Progenitor cell of endocrine pancreas (in vitro differentiated cells): ENCODE measurements around the gene SSC4D. TPM values are rescaled to one million over a fixed set of nuclear protein-coding genes. Genes with fewer than 3 reads are reported as not detected.
A peak's percentile ranks its signal among the peaks of the same experiment; 100 is the strongest.
"Not testable (repeated sequence)": the region's sequence is repeated elsewhere in the genome, so short reads cannot be mapped to it uniquely, and the experiment has no call there.

Experiments
- DNase-seq: peaks from one replicate; pipeline ENCODE4 v3.0.0; 2021; ENCODE audit warnings: low spot score; ENCODE audit not compliant: unreplicated experiment
- H3K27ac Mint-ChIP-seq: 2 replicates; pipeline ENCODE4 v1.8.0; 2021; ENCODE audit warnings: mild to moderate bottlenecking, moderate library complexity, mixed read lengths
- H3K27me3 Mint-ChIP-seq: 2 replicates; pipeline ENCODE4 v1.8.0; 2021; ENCODE audit warnings: mixed read lengths
- H3K36me3 Mint-ChIP-seq: 2 replicates; pipeline ENCODE4 v1.8.0; 2022; ENCODE audit warnings: mixed read lengths; ENCODE audit not compliant: insufficient read depth
- H3K4me1 Mint-ChIP-seq: 2 replicates; pipeline ENCODE4 v1.8.0; 2021; ENCODE audit warnings: low read depth, mixed read lengths
- H3K4me3 Mint-ChIP-seq: 2 replicates; pipeline ENCODE4 v1.8.0; 2021; ENCODE audit warnings: low read depth, mild to moderate bottlenecking, moderate library complexity, mixed read lengths
- H3K9me3 Mint-ChIP-seq: 2 replicates; pipeline ENCODE4 v1.8.0; 2021; ENCODE audit warnings: low read depth, mixed read lengths
- total RNA-seq: library from RNA; stranded (reverse); gene quantifications from 2 replicates; pipeline ENCODE4 v1.2.1, GENCODE V29; 2021
- TF ChIP-seq, protein P1 (sequence below): fragments of 200-600 bp; sonication (generic); IDR thresholded peaks from one replicate; pipeline ENCODE4 v1.5.0; 2021; ENCODE audit warnings: antibody characterized with exemption, mild to moderate bottlenecking; ENCODE audit not compliant: unreplicated experiment

SSC4D gene
- total RNA-seq, 1 donor from 2014 or later = 7.4 TPM

DNA sequence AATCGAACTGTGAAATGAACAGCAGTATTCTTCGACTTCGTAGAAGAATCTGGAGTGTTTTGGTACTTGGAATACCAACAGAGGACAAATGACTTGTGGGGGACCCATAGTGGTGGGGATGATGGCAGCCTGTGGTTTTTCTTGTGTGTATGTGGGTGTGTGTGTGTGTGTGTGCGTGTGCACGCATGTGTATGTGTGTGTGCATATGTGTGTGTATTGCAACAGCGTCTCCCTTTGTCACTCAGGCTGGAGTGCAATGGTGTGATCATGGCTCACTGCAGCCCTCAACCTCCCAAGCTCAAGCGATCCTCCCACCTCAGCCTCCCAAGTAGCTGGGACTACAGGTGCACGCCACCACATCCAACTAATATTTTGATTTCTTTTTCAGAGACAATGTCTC is 41.3 kb downstream of the SSC4D start:
- no peak overlapping the region for H3K4me3 Mint-ChIP-seq

DNA sequence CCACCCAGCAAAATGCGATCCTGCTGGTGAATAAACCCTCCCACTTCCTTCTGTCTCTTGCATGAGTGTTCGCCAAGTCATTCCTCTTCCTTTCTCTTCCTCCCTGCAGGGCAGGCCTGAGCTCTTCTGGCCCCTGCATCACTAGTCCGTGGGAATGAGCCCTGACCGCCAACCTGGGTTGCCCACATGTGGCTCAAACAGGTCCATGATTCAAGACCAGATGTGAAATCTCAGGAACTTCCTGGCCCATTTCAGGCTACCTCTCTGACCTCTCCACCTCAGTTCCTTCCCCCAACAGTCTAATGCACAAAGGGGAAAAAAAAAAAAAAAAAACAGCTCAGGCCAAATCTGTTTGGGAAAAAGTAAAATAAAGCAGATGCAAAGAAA is 45.3 kb downstream of the SSC4D start:
- no peaks in the 10 kb centered on the region for H3K9me3 Mint-ChIP-seq

More for the DNA sequence above, 41.3 kb downstream of the SSC4D start:
- no peaks in the 10 kb centered on the region for H3K9me3 Mint-ChIP-seq
- peaks cover 5% of the 10 kb centered on the region for H3K4me1 Mint-ChIP-seq
- no peak overlapping the region for H3K27ac Mint-ChIP-seq
- no peaks in the 10 kb centered on the region for H3K36me3 Mint-ChIP-seq
- DNase-seq = no peak
- TF ChIP-seq, protein P1, sequence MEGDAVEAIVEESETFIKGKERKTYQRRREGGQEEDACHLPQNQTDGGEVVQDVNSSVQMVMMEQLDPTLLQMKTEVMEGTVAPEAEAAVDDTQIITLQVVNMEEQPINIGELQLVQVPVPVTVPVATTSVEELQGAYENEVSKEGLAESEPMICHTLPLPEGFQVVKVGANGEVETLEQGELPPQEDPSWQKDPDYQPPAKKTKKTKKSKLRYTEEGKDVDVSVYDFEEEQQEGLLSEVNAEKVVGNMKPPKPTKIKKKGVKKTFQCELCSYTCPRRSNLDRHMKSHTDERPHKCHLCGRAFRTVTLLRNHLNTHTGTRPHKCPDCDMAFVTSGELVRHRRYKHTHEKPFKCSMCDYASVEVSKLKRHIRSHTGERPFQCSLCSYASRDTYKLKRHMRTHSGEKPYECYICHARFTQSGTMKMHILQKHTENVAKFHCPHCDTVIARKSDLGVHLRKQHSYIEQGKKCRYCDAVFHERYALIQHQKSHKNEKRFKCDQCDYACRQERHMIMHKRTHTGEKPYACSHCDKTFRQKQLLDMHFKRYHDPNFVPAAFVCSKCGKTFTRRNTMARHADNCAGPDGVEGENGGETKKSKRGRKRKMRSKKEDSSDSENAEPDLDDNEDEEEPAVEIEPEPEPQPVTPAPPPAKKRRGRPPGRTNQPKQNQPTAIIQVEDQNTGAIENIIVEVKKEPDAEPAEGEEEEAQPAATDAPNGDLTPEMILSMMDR = no peak
- H3K27me3 Mint-ChIP-seq = no peaks in the 10 kb centered on the region

DNA sequence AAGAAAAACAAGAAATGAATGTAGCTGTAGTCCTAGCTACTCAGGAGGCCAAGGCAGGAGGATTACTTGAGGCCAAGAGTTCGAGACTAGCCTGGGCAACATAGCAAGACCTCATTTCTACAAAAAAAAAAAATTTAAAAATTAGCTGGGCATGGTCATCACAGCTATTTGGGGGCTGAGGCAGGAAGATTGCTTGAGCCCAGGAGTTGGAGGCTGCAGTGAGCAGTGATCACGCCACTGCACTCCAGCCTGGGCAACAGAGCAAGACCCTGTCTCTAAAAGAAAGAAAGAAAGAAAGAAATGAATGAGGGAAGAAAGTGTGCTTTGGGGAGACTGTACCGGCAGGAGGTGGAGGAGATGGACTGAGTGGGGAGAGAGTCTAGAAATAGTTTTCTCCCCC is 45.7 kb downstream of the SSC4D start:
- not testable (repeated sequence) for H3K4me3 Mint-ChIP-seq, H3K4me1 Mint-ChIP-seq, H3K9me3 Mint-ChIP-seq, DNase-seq, H3K27me3 Mint-ChIP-seq, H3K36me3 Mint-ChIP-seq, H3K27ac Mint-ChIP-seq

More for the DNA sequence above, 45.3 kb downstream of the SSC4D start:
- H3K27ac Mint-ChIP-seq = no peak overlapping the region
- no peaks in the 10 kb centered on the region for H3K36me3 Mint-ChIP-seq
- no peak overlapping the region for H3K4me3 Mint-ChIP-seq
- H3K27me3 Mint-ChIP-seq = no peaks in the 10 kb centered on the region
- H3K4me1 Mint-ChIP-seq = peaks cover 6% of the 10 kb centered on the region
- DNase-seq = no peak
- TF ChIP-seq, protein P1 = no peak

DNA sequence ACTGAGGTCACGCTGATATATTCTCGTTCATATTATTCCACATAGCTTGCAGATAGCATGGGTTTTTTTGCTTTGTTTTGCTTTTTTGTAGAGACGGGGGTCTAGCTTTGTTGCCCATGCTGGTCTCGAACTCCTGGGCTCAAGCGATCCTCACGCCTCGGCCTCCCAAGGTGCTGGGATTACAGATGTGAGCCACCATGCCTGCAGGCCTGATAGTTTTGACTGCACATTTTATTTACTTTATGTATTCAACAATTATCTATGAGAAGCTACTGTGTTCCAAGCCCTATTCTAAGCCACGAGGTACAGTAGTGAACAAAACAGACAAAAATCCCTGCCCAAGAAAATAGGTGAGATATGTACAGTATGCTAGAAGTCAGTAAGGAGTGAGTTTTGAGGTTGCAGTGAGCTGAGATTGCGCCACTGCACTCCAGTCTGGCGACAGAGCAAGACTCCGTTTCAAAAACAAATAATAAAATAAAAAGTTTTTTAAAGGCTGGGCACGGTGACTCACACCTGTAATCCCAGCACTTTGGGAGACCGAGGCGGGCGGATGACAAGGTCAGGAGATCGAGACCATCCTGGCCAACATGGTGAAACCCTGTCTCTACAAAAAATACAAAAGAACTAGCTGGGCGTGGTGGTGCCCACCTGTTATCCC is 49.4 kb downstream of the SSC4D start:
- no peaks in the 10 kb centered on the region for H3K27me3 Mint-ChIP-seq
- H3K4me1 Mint-ChIP-seq = peaks cover 26% of the 10 kb centered on the region
- peaks cover 10% of the 10 kb centered on the region for H3K36me3 Mint-ChIP-seq
- TF ChIP-seq, protein P1 = no peak
- H3K9me3 Mint-ChIP-seq = no peaks in the 10 kb centered on the region
- peak overlapping the region; percentile 95 for H3K4me3 Mint-ChIP-seq
- H3K27ac Mint-ChIP-seq = peak overlapping the region; percentile 99
- no peak for DNase-seq

DNA sequence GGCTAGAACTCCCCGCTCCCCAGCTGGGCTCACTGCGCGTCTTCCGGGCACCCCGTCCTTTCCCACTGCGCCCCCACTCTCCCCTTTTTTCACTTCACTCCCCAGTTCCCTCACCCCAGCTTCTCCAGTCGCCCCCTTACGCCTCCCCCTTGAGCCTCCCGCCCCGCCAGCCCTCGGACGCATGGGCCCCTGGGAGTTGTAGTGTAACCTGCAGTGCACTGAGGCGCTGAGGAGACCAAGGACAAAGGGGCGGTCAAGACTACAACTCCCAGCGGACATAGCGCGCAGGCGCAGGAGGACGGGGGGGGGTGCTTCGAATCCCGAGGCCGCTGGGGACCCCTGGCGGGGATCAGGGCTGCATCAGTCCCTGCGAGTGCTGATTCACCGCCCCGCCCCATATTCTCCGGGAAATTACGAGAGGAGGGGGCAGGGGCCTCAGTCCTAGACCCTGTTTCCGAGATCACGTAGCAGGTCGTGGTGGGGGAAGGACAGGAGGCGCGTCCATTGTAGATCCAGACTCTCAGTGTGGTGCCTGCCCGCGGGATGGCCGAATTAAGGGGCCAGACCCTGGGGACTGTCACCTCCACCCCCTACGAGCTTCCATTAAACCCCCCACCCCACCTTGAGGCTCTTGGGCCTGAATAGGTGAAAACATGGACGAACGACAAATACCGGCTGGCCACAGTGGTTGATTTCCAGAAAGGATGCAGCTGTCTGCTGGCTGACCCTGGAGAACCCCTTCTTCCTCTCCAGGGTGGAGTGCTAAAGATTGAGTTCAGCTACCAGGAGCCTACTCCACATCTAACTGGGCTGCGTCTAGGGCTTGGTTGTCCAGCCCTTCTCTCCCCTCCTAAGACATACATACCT is 50.2 kb downstream of the SSC4D start:
- peak; percentile 99 for DNase-seq
- H3K27ac Mint-ChIP-seq = peak overlapping the region; percentile 99
- peaks cover 25% of the 10 kb centered on the region for H3K4me1 Mint-ChIP-seq
- peaks cover 14% of the 10 kb centered on the region for H3K36me3 Mint-ChIP-seq
- H3K9me3 Mint-ChIP-seq = no peaks in the 10 kb centered on the region
- H3K4me3 Mint-ChIP-seq = peak overlapping the region; percentile 95
- H3K27me3 Mint-ChIP-seq = no peaks in the 10 kb centered on the region
- TF ChIP-seq, protein P1 = peak; percentile 84
